NCI-H1694 treated with DMSO at 0.1 percent for 48 hours (cell line): ENCODE results near the gene OSBPL1A.

Source experiments
- DNase-seq: peaks from one replicate; lab custom pipeline; 2025; lab: John Stamatoyannopoulos, UW

Gene OSBPL1A

DNA sequence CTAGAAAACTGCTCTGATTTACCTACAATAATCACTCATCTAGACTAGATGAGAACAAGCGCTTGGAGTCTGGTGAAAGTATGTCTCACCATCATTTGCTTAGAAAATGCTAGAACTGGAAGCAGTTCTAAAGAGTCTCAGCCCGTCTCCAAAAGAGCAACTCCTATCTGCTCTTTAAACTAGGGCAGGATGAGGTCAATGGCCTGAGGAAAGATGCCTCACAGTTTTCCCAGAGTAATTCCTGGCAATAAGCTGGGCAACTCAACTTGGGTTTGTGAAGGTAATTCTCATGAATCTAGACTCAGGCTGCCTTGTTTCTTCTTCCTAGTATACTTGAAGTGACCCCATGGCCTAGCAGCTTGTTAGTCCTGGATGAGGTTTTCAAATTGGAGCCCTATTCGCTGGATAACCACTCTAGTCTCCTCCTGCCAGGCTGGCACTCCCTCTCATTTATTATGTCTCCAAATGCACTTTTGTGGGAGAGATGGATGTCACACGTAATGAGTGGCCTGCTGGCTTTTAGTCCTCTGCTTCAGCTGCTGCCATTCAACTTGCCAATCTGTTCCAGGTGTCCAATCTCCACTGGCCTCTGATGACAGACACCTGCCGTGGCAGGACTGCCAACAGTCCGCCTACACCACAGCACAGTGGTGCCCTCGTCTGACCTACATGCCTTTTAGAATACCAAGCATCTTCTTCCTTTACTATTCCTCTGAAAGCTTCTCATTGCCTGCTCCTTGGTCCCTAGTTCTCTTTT is 177.9 kb downstream of the OSBPL1A start:
- DNase-seq: no peak

DNA sequence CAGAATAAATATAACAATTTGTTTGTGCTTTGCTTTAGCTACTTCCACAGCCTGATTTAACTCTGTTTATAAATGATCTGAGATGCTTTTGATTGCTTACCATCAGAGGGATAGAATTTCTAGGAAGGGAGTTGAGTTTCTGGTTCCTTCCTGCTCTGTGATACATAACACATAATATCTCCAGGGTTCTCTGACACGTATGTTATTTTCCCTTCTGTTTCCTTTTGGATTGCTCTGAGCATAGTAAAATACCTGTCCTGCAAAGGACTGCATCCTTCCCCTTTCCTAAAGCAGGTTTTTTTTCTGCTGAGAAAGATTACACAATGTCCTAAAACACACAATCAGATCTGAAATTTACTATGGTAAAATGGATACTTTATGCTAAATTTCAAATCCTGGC is 182.7 kb downstream of the OSBPL1A start:
- DNase-seq: no peak

DNA sequence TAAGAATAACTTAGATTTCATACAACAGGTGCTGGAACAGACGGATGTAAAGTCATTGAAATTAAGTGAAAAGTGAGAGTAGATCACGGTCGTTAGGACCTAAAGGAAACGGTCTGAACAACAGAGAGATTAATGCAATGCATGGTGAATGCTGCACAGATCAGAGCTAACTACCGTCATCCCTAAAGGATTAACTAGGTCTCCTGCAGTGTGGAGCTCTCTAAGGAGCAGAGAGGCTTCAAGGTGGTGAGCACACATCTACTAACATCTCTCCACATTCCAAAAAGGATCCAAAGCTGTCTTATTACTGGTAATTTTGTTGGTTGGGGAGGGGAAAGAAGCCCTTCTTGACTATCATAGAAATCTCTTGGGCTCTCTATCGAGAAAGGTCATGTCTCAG is 183.5 kb downstream of the OSBPL1A start:
- DNase-seq: no peak

DNA sequence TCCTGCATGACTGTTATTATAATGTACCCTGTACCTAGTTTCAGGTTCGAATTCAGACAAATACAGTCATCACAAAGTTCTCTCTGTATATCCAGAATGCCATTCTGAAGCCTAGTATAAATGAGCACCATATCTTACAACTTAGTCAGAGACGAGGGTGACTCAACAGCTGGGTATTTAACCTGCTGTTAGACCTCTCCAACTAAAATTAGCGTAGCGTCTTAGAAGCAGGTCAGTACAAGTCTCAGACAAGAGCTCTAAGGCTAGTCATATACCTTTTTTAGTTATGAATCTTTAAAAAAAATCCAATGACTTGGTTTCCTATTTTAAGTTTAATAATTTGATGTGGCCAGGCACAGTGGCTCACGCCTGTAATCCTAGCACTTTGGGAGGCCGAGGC is 184.7 kb downstream of the OSBPL1A start:
- no peak for DNase-seq

DNA sequence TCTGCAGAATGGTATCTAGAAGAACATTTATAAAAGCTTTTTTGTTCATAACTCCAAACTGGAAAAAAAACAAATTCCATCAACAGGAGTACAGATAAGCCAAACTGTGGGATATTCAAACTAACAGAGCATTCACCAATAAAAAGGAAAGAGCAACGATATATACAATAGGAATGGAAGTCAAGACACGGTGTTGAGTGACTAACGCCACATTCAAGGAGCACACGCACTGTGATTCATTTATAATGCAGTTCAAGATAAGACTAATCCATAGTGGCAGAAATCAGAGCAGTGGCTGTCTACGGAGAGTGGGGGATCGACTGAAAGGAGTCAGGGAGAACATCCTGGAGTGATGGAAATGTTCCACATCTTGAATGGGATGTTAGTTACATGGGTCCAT is 188.1 kb downstream of the OSBPL1A start:
- DNase-seq: no peak

DNA sequence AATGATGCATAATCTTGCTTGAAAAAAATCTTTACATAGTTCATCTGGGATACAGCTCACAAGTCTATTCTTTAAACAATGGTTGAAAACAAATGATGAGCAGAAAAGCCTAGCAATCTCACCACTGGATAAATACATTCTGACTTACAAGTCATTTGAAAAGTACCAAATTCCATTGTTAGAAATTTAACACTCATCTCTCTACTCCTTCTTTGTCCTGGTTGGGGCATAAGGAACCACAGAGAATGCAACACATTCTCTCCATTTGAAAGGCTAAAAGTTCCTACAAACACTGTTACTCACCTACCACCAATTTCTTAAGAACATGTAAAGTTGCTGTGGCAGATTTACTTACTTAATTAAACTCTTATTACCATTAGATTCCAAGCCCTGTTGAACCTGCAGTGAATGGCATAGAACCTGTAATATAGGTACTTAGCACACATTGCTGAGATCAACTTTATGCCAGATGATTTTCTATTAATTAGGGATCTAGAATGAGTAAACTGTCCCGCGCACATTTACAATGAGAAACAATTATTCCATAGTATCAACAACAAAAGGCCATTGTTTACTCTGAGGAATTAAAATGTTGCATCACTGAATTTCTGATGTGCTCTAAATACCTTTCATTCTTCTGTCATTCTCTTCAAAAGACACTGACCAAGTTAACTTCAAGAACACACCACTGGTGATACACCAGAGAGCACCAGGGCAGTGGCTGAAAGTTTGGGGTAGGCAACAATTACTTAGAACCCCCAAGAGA is 189.2 kb downstream of the OSBPL1A start:
- no peak for DNase-seq

DNA sequence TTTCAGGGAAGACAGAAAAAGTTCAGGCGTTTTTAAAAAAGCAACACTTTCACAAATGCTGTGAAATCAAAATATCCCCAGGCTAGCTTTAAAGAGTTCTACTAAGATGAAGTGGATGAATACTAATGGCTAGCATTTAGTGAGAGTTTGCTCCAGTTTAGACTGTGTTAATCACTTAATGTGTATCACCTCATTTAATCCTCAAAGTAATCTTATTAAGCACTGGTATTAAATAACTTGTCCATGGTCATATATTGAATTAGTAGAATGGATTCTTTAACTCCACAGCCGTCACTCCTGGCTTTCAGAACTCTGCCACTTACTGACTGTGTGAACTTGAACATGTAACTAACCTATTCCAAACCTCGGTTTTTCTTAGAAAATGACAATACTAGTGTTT is 192.7 kb downstream of the OSBPL1A start:
- DNase-seq: no peak

DNA sequence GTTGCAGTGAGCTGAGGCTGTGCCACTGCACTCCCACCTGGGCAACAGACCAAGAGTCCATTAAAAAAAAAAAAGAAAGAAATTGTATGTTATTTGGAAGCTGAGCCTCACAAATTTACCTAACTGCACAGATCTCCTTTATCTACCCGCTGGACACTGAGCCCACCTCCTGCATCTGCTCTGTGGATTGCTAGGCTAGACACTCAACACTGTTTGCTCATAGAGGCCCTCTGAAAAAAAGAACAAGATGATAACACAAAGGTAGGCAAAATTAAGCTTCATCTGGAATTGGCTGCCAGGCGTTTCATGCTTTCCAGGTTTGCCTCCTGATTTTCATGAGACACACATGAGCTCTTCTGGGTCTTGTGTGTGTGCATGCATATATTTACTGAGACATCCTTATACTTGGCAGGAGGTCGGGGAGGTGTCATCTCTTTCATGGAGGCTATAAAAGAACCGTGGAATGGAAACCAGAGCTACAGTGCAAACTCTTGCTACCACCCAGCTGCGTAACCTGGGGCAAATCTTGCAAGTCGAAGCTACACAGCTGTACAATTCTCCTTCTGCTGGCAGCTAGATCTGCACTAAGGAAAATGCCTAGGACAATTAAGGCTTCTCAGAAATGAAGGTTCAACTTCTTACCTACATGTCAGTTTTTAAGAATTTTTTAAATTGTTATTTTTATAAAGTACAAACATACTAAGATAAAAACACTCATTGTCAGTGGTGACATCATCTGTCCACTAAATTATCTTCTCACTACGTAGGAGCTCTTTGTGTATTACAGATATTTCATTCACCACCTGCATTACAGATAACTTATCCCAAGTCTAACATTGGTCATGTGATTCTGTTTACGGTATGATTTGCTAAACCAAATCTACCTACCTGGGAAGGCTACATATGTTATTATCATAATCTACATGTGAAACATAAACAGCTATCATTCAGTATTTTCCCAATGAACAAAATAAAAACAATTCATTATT is 195.6 kb downstream of the OSBPL1A start:
- DNase-seq: no peak

DNA sequence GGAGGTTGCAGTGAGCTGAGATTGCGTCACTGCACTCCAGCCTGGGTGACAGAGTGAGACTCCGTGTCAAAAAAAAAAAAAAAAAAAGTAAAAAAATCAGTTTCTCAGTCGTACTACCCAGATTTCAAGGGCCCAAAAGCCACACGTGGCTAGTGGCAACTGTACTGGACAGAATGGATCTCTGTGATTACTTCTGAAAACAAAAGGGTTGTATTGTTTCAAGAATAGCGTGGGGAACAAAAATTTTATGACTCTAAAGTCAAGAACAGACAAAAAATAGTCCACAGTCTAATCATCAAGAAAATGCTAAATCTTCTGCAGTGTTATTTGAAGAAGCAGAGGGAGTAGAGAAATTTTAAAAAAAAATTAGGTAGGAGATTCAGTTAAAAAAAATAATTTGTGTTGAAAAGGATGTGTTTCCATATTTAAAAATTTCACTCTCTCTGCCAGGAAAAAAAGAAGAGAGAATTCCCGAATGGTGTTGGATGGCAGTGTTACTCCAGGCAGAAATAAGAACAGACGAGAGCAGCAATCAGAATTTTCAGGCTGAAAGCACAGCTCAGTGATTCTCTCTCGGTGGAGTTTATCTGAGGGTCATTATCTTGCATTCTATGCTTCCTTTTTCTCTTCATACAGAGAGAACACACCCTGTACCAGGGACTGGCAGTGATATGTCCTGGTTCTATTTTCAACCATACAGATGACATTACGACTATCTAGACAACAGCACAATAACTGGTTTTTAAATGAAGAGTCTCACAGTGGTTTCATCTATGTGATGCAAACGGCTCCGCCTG is 196.9 kb downstream of the OSBPL1A start:
- DNase-seq: no peak

DNA sequence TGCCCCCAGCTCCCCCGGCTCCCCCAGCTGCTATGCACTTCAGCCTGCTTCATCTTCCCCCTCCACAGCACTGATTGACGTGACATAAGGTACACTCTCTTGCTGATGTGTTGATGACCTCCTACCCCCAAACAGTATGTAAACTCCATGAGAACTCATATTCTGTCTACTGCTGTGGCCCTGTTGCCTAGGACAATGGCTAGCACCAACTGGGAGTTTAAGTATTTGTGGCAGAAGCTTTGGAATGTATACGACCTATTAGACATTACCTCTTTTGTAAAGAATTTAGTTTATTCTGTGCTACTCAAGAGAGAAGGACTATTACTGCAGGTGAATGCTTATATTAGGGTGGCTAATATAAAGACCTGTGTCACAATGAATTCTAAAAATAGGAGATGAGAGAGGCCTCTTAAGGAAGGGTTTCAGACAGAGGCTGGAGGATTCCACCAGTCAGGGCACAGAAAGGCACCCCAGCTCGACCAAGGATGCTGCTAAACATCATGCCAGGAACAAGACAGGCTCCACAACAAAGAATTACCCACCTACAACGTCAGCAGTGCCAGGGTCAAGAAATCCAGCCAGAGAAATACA is 198.2 kb downstream of the OSBPL1A start:
- DNase-seq: no peak

DNA sequence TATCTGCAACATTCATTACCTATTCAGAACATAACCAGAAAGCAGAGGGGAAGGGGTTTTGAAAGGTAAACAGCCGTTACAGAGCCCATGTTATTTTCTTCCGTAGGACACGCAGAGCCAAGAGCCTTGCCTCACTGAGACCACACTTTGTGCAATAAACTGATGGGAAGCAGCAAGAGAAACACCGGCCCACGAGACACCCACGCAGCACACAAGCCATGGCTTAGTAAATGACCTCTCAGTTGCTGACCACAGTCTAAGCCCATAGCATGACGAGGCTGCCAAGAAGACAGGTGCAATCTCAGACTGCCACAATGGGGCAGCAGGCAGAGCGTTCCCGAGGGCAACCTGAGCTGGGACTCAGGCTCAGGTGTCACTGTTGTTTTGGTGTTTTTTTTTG is 199.2 kb downstream of the OSBPL1A start:
- DNase-seq: no peak

DNA sequence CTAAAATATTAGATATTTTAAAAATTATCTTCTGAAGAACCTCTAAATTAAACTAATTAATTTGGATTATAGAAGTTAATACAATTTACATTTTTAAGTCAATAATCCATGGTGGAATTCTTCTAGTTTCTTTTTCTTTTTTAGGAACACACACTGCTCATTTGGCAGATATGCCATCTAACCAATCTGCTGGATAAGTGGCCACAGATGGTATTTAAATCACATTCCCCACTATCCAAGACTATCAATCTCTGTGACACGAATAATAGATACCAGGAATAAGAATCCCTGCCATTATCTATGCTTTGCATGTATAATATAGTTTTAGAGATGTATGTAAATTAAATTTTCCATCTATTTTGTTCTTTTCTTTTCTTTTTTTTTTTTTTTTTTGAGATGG is 200.2 kb downstream of the OSBPL1A start:
- DNase-seq: no peak

DNA sequence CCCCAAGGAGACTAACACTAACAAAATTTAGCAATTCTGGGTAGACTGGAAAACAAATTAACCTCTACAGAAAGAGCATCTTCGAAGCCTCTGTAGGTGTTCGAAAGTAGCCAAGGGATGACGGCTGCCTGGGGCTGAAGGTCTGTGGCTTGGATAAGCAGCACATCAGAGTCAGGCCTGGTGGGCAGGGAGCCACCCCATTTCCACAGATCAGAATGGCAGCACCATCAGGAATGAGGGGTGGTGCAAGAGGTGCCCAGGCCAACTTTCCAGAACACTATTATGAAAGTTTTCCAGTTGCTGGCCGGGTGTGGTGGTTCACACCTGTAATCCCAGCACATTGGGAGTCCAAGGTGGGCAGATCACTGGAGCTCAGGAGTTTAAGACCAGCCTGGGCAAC is 200.9 kb downstream of the OSBPL1A start:
- DNase-seq: no peak

DNA sequence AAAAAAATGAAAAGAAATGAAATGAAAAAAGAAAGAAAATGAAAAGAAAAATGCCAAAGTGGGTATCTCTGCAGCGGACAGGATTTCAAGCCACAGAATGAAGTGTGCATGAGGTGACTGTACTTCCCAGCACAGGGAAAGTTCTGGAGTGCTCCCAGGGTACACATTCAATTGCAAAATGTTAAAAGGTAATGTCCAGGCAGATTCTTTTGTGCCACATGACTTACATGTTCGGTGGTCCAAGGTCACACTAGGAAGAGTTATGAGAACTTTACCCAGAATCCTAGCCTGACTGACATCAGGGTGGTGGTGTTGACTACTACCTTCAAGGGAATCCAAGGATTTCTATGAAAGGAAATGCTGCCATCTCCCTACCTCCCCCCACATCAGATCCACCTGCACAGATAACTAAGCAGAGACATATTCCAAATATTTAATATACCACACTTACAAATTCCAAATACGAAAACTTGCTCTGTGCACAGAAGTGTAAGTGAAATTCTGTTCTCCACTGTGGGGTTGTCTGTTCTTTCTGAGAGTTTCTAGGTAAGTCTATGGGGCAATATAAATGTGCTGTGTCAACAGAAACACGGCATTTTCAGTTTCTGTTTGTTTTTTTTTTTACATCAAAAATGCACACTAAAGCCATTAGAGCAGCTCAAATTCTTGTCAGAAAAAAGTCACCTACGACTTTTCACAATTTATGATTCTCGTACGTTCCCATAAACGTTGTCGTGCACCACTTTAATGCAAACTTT is 202.1 kb downstream of the OSBPL1A start:
- no peak for DNase-seq

DNA sequence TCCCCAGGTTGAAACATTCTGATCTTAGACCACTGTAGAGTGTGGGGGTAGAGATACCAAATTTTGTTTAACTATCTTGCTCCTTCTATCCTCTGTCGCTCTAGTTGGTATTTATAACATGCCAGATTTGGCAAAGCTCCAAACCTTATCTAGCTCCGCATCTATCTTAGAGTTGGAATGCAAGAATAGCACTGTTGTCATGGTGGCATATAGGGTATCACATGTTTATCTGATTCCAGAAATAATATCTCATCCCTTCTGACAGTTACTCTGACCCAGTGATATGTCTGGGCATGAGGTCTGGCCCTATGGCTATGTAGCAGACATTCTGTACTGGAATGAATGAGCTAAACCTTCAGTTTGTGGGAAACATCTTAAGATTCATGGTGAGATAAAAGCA is 207.0 kb downstream of the OSBPL1A start:
- DNase-seq: no peak

DNA sequence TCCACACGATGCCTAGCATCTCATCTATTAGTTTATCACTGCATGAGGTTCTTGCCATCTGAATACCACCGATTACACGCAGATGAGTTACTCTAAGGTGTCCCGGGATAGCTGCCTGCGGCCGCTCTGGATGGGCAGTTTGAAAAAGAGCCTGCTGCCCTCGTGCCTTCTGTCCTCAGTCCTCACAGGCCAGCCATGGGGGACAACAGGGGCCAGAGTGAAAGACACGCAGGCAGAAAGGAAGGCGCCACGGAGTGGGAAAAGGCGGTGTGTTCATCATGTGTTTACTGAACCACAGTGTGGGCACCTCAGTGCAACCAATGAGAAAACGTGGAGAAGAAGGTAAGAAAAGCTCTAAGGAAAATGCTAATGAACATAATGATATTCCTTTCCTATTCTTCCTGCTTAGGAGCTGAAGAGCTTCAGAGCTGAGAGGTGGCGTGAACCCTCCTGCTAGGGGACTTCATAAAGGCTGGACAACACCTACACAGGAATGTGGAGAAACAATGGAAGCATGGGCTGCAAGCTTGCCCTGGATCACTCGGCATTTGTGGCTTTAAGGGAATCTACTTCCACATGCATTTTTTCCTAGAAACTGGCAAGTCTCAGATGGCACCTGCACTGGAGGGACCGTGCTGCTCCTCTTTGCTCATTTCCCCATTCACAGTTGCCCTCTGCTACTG is 207.8 kb downstream of the OSBPL1A start:
- DNase-seq: no peak

DNA sequence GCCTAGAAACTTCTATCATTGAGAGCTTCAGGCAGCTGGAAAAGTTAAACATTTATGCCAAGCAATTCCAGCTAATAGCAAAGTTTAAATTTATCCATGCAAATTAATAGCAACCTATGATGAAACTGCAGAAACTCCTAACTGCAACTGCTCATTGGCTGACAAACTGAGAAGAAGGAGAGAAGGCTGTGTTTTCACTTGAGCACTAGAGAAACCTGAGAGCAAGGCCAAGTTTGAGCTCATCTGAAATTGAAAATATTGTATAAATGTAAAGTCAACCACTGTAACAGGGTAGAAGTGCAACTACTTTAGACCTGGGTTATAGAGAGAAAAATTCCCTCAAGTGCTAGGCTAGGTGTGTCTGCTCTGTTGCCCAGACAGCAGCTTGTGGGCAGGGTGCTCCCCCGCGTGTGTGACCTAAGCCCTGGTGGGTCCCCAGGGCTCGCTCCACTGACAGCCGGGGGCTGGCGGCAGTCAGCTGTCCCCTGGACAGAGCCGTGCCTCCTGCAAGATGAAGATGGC is 208.6 kb downstream of the OSBPL1A start:
- no peak for DNase-seq

DNA sequence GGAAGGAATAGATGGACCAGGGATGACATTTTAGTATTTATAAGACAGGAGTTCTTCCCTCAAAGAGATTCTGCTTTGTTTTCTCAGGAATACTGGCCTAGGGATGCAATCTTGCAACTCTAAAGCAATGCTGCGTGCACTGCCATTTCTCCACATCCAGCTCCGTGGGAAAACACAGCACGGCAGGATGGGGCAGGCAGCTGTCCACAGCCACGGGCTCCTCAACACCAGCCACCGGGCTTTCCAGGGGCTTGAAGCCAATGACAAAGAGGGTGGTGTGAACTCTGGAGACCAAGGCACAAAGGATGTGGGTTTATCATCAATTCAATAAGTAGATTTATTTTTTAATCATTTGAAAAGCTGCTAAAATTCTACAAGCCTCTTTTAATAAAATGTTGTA is 209.5 kb downstream of the OSBPL1A start:
- DNase-seq: no peak

DNA sequence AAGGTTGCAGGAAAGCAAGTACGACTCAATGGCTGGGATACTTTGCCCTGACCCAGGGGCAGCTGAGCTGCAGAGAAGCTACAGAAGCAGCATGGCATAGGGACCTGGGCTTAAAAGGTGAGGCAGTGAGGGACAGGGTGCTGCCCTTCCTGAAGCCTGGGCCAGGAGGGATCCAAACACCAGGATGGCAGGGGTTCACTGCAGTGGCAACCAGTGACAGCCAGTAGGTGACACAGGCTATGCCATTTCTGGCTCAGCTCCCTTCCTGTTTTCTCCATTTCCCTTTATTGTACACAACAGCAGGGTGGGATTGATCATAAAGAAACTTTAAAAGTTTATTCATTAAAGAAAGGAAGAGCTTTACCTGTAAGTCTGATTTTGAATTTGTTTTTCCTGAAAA is 209.9 kb downstream of the OSBPL1A start:
- no peak for DNase-seq

DNA sequence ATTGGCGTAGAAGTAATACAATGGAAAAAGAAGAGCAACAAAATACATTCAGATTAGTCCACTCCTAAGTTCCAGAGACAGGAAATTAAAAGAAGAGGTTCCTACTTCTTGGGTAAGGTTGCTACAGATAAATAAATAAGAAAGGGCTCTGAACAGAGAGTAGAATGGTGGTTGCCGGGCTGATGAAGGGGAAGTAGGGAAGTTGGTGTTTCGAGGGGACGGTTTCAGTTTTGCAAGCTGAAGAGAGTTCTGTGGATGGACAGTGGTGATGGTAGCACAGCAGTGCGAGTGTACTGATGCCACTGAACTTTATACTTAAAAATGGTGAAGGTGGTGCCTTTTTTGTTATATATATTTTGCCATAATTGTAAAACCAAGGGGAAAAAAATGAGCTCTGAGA is 210.6 kb downstream of the OSBPL1A start:
- DNase-seq: no peak
